ENCODE measurements around the gene PSD4. TPM values are rescaled to one million over a fixed set of nuclear protein-coding genes. Genes with fewer than 3 reads are reported as not detected.

PSD4 gene
- total RNA-seq, 1 experiment from 2014 or later: 1.7 TPM

DNA sequence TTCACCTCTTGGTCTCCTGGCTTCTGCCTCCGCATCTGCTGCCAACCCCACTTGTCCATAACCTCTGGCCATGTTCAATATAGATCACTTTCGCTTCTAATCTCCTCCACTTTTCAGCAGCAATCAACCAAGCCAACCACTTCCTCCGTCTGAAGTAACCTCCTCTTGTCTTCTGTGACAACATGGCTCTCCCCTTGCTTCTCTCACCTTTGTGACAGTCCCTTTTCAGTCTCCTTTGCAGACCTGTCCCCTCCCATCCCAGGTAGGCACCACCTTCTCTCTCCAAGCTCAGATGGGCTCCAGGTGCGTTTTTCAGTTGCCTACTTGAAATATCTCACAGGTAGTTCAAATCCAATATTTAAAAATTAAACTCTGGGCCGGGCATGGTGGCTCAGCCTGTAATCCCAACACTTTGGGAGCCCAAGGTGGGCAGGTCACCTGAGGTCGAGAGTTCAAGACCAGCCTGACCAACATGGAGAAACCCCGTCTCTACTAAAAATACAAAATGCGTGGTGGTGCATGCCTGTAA lies 4.7 kb upstream of the PSD4 start:
- H3K4me1 ChIP-seq (replicated peaks): no peaks in the 10 kb centered on the region
- H3K27ac ChIP-seq: no peak overlapping the region
- 0 out of 2 replicates have a peak, but pooled peaks cover 3% of the 10 kb centered on the region for H3K27me3 ChIP-seq (replicated peaks)
- no peaks in the 10 kb centered on the region for H3K36me3 ChIP-seq
- no peak for DNase-seq (ENCODE audit: low read depth in 1 of 2, low spot score in 2 of 2)
- no peaks in the 10 kb centered on the region for H3K9me3 ChIP-seq (replicated peaks)
- no peak overlapping the region for H3K4me3 ChIP-seq

DNA sequence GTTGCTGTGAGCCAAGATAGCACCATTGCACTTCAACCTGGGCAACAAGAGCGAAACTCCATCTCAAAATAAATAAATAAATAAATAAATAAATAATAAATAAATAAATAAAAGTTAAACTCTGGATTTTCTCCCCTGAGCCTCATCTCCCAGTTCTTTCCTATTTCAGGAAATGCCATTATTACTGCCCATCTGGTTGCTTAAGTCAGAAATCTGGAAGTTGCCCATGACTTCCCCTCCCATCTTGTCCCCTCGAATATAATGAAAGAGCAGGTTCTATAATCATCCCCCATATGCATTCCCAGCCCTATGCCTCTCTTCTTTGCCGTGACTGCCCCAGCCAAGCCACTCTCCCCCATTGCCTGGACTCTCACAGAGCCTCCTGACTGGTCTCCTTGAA lies 4.2 kb upstream of the PSD4 start:
- Histone ChIP-seq H3K4me3 (no peak overlapping the region), H3K27me3 (replicated peaks) (0 out of 2 replicates have a peak, but pooled peaks cover 3% of the 10 kb centered on the region), H3K36me3 (no peaks in the 10 kb centered on the region), H3K4me1 (replicated peaks) (no peaks in the 10 kb centered on the region), H3K27ac (no peak overlapping the region), H3K9me3 (replicated peaks) (no peaks in the 10 kb centered on the region)
- DNase-seq (ENCODE audit: low read depth in 1 of 2, low spot score in 2 of 2): no peak

DNA sequence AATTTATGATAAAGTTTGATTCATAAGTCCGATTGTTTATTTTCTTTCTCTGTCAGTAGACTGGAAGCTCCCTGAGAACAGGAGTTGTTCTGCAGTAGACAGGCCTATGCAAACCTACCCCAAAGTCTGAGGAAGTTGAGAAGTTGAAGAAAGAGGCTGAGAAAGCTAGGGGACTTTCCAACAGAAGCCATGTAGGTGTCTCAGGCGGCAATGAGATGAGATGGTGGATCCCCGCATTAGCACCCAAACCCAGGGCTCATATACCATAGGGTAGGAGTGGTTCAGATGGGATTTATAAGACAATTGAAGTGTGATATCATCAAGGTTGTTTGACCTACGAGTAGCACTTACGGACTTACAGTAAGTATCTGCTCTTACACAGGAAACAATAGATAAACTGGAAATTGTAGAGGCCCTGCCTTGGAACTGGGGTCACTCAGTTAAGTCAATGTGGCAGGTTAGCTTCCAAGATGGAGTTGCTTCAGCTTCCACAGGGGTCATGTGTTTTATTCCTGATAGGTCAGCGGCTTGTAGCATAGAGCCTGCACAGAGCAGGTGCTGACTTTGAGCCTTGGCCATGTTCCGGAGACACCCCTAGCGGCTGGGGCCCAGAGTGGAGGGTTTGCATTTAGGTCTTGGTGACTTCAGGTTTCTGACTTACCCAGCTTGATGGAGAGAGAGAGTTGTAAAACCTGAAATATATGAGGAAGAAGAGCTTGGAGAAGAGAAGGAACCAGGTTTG lies 2.3 kb upstream of the PSD4 start:
- DNase-seq (ENCODE audit: low read depth in 1 of 2, low spot score in 2 of 2): no peak
- H3K27ac ChIP-seq: no peak overlapping the region
- H3K36me3 ChIP-seq: no peaks in the 10 kb centered on the region
- no peaks in the 10 kb centered on the region for H3K4me1 ChIP-seq (replicated peaks)
- no peak overlapping the region for H3K4me3 ChIP-seq
- H3K9me3 ChIP-seq (replicated peaks): no peaks in the 10 kb centered on the region
- no peaks in the 10 kb centered on the region for H3K27me3 ChIP-seq (replicated peaks)

DNA sequence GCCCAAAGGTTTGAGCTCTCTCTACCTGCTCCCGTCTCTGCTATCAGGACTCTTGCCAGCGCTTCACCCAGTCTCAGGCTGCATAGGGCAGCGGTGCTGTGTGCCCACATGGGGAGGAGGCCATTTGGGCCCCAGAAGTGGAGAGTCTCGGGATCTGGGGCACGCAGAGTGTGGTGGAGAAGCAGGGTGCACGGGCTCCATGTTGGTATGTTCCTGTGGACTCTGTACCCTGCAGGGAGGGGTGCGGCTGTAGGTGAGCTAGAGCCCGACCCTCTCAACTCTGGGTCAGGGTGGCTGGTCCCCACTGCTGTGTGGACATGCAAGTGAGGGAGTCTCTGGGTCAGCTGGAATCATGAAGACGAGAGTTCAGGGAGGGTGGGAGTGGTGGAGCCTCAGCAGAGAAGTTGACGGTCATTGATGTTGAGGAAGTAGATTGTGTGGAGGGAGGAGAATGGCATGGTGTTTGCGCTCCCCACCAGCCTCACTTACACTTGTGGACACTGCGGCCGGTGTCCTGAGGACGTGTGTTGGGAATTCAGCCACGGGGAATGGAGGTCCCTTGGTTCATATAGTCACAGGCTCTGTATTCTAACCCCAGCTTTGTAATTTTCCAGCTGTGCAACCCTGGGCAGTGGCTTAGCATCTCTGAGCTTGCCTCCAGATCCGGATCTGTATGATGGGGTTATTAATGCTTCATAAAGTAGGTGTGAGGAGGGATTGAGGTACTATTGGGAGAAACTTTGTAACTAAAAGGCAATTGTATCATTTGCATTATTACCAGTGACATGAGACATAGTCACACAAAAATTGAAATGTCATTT lies 840 bp upstream of the PSD4 start:
- H3K27me3 ChIP-seq (replicated peaks): no peaks in the 10 kb centered on the region
- H3K4me1 ChIP-seq (replicated peaks): no peaks in the 10 kb centered on the region
- H3K27ac ChIP-seq: no peak overlapping the region
- DNase-seq (ENCODE audit: low read depth in 1 of 2, low spot score in 2 of 2): no peak
- no peak overlapping the region for H3K4me3 ChIP-seq
- H3K36me3 ChIP-seq: no peaks in the 10 kb centered on the region
- H3K9me3 ChIP-seq (replicated peaks): no peaks in the 10 kb centered on the region

DNA sequence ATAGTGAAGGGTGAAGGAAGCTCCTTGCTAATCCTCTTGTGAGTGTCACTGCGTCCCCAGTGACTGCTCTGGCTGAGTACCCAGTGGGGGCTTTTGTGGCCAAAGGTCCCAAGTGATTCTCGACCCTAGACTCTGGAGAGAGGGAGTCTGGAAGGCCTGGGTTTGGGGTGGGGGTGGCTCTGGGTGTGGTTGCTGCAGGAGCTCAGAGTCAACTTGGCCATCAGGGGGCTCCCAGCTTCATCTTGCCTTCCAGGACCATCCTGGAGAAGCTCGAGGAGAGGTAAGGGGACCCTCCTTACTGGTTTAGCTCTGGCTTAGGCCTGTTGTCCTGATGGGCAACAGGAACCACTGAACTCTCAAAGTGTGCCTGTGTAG lies 592 bp downstream of the PSD4 start:
- H3K9me3 ChIP-seq (replicated peaks): no peaks in the 10 kb centered on the region
- H3K4me3 ChIP-seq: no peak overlapping the region
- no peaks in the 10 kb centered on the region for H3K4me1 ChIP-seq (replicated peaks)
- no peak overlapping the region for H3K27ac ChIP-seq
- DNase-seq (ENCODE audit: low read depth in 1 of 2, low spot score in 2 of 2): no peak
- H3K36me3 ChIP-seq: no peaks in the 10 kb centered on the region
- no peaks in the 10 kb centered on the region for H3K27me3 ChIP-seq (replicated peaks)

DNA sequence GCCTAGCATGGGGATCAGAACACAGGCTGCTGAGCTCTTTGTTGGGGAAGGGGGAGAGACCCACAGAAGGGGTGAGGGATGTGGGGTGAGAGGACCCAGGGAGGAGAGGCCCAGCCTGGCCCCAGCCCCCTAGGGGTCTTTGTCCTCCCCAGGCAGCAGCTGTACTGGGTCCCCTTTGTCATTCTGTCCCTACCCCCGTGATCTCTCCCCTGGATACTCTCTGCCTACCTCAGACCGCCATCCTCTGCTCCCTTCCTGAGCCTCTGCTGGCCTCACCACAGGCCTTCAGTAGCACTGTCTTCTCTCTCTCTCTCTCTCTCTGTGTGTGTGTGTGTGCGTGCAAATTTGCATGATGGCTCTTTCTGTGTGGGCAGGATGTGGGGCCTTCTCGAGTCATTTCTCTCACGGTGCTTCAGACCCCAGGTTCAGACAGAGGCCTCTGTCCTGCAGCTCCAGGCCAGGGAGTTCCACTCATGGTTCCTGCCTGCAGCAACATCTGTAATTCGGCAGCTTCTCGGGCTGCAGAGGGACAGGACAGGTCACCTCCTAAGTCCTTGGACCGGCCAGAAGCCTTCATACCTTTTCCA lies 1.4 kb downstream of the PSD4 start:
- no peak overlapping the region for H3K4me3 ChIP-seq
- no peaks in the 10 kb centered on the region for H3K27me3 ChIP-seq (replicated peaks)
- no peak for DNase-seq (ENCODE audit: low read depth in 1 of 2, low spot score in 2 of 2)
- no peak overlapping the region for H3K27ac ChIP-seq
- H3K36me3 ChIP-seq: no peaks in the 10 kb centered on the region
- no peaks in the 10 kb centered on the region for H3K9me3 ChIP-seq (replicated peaks)
- H3K4me1 ChIP-seq (replicated peaks): no peaks in the 10 kb centered on the region

DNA sequence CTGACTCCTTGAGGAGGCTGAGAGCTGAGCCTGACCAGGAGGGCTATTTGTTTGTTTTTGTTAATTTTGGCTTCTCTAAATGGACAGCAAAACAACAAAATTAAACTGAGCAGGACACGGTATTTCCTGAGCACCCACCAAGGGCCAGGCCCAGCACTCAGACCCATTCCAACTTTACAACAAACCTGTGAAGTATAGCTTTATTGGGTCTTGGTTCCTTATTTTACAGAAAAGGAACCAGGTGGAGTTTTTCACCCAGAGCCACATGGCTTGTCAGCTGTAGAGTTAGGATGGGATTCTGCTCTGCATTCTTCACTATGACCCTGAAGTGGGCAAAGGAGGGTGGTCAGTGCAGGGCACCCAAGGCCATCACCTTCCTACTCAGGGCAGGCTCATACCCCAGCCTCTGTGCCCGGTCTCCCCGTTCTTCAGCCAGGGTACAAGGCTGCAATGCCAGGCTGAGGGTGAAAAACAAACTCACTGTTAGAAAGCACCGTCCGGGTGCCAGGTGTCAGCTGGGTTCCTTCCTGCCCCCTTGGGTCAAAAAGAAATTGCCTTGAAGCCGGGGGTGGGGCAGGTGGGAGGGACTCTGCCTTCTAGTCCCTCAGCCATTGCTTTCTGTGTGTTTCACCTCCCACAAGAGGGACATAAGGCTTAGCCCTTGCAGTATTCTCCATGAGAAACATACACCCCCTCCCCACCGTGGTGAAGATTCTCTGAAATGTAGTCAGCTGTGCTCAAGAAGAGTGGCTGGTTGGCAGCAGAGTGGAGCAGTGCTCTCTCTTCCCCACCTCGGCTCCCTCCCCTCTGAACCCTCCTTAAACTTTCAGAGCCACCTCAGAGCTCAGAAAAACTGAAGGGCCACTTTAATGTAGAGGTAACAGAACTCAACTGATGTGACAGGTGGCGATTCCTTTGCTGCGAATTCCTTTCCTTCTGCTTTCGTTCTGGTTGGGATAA lies 2.2 kb downstream of the PSD4 start:
- no peak for DNase-seq (ENCODE audit: low read depth in 1 of 2, low spot score in 2 of 2)
- no peaks in the 10 kb centered on the region for H3K27me3 ChIP-seq (replicated peaks)
- H3K4me1 ChIP-seq (replicated peaks): no peaks in the 10 kb centered on the region
- H3K4me3 ChIP-seq: no peak overlapping the region
- H3K9me3 ChIP-seq (replicated peaks): no peaks in the 10 kb centered on the region
- no peak overlapping the region for H3K27ac ChIP-seq
- no peaks in the 10 kb centered on the region for H3K36me3 ChIP-seq

DNA sequence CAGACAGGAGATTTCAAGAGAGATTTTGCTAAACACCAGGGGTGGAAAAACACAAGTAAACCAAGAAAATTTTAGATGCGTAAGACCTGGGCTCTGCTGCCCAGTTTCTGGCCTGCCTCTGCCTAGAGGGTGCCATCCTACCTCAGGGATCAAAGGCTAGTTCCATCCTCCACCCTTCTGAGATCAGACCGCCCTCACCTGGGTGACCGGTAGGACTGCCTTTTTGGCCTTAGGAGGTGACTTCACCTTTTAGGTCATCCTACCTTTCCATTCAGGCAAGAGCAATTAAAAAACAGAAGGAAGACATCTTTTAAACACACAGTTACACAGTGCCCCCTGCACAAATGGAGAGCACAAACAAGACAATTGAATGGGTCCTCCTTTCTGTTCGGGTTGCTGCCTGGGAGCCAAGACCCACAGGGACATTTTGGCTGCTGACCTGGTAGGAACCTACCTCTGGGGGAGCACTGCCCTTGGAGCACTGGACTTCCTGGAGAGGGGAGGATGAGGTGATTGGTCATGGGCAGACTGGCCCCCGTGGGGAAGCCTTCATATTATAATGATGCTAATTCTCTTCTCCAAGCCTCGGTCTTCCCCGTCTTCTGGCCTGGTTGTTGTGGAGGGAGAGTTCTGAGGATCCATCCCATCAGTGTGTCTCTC lies 3.1 kb downstream of the PSD4 start:
- Histone ChIP-seq H3K4me1 (replicated peaks) (no peaks in the 10 kb centered on the region), H3K9me3 (replicated peaks) (no peaks in the 10 kb centered on the region), H3K4me3 (no peak overlapping the region), H3K36me3 (no peaks in the 10 kb centered on the region), H3K27ac (no peak overlapping the region), H3K27me3 (replicated peaks) (no peaks in the 10 kb centered on the region)
- no peak for DNase-seq (ENCODE audit: low read depth in 1 of 2, low spot score in 2 of 2)

DNA sequence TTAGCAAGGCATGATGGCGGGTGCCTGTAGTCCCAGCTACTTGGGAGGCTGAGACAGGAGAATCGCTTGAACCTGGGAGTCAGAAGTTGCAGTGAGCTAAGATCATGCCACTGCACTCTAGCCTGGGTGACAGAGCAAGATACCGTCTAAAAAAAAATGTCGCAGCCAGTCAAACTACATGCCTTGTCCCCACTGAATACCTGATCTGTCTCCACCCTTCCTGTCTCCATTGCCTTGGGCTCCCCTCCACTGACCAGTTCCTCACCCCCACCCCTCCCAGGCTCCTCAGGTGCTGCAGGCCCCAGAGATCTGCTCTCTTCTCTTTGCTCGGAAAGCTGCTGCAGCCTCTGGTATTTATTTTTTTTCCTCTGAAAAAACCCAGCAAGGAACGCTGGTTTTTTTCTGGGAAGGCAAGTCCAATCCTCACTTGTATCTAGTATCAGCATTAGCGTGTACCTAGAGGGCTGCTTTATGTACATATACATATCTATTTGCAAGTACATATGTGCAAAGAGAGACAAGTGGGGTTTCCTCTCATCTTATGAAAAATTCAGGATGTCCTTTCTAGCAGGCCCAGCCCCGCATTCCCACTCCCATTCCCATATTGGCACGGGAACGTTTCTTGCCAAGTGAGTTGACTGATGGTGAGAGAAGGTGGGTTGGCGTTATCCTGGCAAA lies 4.4 kb downstream of the PSD4 start:
- H3K27ac ChIP-seq: no peak overlapping the region
- no peaks in the 10 kb centered on the region for H3K27me3 ChIP-seq (replicated peaks)
- H3K36me3 ChIP-seq: no peaks in the 10 kb centered on the region
- no peak overlapping the region for H3K4me3 ChIP-seq
- no peaks in the 10 kb centered on the region for H3K9me3 ChIP-seq (replicated peaks)
- no peaks in the 10 kb centered on the region for H3K4me1 ChIP-seq (replicated peaks)
- no peak for DNase-seq (ENCODE audit: low read depth in 1 of 2, low spot score in 2 of 2)

DNA sequence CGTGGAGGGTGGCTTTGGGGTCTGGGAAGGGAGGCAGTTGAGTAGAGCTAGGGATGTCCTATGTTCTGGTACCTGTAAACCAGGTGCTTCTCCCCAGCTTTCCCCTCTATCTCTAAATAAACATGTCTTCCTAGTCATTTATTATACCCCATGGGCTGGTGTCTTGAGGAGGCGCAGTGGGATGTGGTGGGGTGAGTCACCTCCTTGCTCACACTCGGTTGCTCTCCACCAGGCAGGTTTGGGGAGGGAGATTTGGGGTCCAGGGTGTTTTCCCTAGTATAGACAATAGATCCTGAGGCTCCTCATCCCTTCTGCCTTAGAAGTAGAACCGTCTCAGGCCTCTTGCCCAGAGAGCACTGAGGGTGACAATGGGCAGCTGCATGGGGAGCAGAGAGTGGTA lies 5.1 kb downstream of the PSD4 start:
- H3K27ac ChIP-seq: no peak overlapping the region
- H3K4me1 ChIP-seq (replicated peaks): no peaks in the 10 kb centered on the region
- H3K36me3 ChIP-seq: no peaks in the 10 kb centered on the region
- no peaks in the 10 kb centered on the region for H3K27me3 ChIP-seq (replicated peaks)
- DNase-seq (ENCODE audit: low read depth in 1 of 2, low spot score in 2 of 2): no peak
- no peak overlapping the region for H3K4me3 ChIP-seq
- no peaks in the 10 kb centered on the region for H3K9me3 ChIP-seq (replicated peaks)

DNA sequence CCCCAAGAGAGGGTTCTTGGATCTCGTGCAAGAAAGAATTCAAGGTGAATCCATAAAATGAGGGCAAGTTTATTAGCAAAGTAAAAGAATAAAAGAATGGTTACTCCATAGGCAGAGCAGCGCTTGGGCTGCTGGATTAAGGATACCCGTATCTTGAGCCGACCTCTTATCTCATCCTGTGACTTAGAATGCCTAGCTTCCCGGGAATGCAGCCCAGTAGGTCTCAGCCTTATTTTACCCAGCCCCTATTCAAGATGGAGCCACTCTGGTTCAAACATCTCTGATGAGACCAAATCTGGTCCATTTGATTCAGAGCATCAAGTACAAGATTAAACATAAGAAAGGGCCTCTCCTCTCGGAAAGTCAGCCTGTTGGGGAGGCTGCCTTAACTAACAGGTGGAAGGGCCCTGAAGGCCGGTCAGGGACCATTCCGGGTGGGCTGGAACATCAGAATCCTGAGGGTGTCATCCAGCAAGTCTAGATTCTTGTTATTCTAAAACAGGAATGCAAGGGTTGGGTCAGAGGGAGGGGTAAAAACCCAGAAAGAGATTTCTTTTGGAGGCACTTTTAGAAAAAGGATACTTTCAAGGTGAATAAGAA lies 5.8 kb downstream of the PSD4 start:
- Histone ChIP-seq H3K27ac (no peak overlapping the region), H3K27me3 (replicated peaks) (no peaks in the 10 kb centered on the region), H3K4me3 (no peak overlapping the region), H3K36me3 (no peaks in the 10 kb centered on the region), H3K9me3 (replicated peaks) (no peaks in the 10 kb centered on the region), H3K4me1 (replicated peaks) (no peaks in the 10 kb centered on the region)
- no peak for DNase-seq (ENCODE audit: low read depth in 1 of 2, low spot score in 2 of 2)

Measured in SJSA1 (cell line).